NCI-H774 (cell line): ENCODE results near the gene PHYHD1.

Source experiments
- DNase-seq: peaks from one replicate; lab custom pipeline; 2025; lab: John Stamatoyannopoulos, UW

PHYHD1 gene

DNA sequence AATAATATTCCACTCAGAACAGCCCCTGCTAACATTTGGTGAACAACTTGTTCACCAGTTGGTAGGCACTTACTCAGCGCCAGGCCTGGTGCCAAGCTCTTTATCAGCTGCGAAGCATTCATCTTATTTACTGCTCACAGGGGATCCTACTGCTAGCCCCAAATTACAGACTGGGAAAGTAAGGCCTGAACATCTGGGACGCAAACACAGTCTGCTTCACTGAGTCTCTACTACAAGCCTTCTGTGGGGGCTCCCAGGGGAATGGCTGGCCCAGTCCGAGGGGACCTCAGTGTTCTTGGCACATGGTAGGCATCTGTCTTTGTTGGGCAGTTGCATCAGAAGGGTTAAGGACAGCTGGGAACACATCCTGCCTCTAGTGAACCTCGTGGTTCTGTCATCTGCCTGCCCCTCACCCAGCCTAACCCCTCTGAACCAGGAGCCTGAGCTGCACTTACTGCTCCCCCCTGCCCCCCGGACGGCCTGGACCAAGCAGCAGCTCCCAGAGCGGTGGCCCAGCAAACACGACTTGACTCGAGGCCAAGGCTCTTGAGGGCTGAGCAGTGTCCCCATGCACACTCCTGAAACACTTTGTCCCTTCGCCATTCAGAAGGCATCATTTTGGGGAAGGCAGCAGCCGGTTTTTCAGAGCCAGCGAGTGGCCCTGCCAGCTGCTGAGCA, at the start of gene PHYHD1:
TSS of gene PHYHD1 (plus strand) at position 602 of the 678 bp plus-strand sequence. CDS start 1,342 bp downstream, outside the sequence.
- DNase-seq: no peak

DNA sequence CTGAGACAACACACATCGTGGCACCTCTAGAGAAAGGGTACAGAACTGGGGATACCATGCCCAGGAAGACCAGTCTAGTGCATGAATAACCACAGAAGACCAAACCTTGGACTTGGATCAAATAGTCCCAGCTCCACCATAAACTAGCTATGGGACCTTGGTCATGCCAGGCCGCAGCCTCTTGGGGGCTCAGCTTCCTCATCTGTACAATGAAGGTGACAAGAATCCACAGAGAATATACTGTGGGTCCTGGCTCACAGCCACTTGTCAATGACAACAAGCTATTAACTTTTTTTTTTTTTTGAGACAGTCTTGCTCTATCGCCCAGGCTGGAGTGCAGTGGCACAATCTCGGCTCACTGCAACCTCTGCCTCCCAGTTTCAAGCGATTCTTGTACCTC, 42.9 kb upstream of the PHYHD1 start:
- no peak for DNase-seq

DNA sequence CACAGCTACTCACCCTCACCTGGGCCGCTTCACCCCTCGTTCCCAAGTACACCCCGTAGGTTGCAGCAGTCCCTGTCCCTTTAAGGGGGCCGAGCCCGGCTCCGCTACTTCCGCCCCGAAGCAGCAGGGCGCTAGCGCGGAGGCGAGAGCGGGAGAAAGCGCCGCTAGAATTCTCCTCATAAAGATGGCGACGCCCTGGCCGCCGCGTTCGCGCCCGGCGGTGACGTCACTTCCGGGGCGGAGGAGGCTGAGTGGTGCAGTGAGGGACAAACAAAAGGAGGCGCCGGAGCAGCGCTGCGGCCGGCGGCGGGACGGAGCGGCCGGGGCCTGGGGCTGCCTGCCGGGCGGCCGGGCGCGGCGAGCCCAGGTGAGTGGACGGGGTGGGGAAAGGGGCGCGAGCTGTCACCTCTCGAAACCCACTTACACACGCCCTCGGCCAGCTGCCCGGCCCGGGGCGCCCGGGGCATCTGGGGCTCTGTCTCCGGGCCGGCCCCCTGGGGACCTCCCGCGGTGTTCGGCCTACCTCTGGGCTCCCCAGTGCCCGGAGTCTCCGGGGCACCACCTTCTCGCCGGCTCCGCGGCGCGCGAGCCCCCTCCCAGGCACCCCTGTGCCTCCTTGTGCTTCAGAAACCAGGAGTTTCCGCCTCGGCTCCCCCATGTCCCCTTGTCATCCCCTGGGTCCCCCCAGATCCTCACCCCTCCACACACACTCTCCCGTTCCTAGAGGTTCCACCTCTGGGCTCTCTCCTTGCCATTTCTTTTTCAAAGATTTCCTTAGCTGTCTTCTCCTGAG, 38.7 kb upstream of the PHYHD1 start, which contains the start of the genes KYAT1 and LRRC8A:
TSS of gene KYAT1 (minus strand) at position 67 of the 793 bp plus-strand sequence. CDS start 36,545 bp downstream, outside the sequence.
TSS of gene LRRC8A (plus strand) at position 250 of the 793 bp plus-strand sequence. CDS start 25,032 bp downstream, outside the sequence.
- DNase-seq: peak; percentile 99

DNA sequence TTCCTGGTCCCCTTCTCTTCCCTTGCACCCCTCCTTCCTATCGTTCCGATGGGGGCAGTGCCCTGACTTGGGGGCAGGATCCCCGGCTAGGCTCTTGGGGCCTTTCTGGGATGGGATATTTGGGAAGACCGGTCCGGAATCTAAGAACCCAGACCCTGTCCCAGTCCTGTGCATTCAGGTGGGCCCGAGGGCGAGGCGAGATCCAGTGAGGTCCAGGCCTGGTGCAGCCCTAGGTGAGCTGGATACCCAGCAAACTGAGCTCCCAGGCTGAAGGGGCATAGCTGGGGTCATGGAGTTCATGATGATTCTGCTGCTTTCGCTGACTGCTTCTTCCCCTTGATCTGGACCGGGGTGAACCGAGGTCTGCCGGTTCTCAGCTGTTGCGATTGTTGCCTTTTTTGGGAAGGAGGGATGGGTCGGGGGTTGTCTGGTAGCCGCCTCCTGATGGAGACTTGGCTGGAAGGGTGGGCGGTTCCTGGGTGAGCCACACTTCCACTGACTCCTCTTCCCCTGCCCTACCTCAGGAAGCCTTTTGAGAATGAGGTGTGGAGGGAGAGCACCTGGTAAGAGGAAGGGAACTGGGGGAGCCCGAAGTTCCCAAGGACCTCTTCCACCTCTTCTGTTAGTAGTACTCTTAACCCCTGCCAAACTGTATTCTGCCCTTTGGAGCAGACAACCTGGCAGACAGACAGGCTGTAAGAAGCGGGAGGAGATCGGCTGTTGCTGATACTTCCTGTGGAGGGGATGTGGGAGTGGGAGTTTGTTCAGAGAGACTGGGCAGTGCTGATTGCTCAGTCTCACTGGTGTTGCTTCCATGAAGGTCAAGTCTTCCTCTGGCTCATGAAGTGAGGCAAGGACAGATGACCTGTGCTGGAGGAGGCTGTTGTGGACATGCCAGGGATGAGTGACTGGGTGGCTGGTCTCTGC, 37.8 kb upstream of the PHYHD1 start:
- DNase-seq: no peak

DNA sequence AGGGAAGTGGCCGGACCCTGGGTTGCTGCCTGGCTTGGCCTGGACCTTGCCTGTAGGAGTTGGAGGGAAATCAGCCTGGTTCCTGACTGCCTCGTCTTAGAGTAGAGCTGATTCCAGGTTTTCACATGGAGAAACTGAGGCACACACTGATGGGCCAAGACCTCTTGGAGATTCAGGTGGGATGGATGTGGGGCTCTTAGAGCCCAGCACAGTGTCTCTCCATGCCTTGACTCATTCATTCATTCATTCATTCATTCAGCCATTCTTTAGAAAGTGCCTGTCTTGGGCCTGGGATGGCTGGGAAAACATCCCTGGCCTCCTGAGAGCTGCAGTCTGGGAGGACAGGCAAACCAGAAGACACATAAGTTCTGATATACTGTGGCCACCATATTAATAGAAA, 36.6 kb upstream of the PHYHD1 start:
- no peak for DNase-seq

DNA sequence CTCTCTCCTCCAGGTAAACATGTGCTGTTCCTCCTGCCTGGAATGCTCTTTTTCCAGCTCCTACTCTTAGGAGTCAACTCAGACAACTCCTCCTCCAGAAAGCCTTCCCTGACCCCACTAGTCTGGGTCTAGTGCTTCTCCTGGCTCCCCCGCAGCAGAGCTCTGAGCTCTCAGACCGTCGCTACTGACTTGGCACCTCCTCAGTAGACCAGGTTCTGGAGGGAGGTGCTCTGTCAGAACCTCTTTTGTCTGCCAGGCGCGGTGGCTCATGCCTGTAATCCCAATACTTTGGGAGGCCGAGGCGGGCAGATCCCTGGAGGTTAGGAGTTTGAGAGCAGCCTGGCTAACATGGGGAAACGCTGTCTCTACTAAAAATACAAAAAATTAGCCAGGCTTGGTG, 35.4 kb upstream of the PHYHD1 start:
- DNase-seq: no peak

DNA sequence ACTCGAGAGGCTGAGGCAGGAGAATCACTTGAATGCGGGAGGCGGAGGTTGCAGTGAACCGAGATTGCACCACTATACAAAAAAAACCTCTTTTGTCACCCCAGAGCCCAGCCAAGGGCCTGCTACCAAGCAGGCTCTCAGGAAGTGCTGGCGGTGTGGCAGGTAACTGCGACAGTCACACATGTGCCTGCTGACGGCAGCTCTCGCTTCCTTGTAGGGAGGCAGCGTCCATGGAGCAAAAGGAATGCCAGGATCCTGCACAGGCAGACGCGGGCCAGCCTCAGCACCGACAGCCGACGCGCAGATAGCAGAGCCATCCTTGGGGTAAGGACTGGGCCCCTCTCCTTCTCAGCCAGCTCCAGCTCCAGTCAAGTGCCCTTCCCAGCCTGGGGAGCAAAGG, 35.0 kb upstream of the PHYHD1 start:
- no peak for DNase-seq

DNA sequence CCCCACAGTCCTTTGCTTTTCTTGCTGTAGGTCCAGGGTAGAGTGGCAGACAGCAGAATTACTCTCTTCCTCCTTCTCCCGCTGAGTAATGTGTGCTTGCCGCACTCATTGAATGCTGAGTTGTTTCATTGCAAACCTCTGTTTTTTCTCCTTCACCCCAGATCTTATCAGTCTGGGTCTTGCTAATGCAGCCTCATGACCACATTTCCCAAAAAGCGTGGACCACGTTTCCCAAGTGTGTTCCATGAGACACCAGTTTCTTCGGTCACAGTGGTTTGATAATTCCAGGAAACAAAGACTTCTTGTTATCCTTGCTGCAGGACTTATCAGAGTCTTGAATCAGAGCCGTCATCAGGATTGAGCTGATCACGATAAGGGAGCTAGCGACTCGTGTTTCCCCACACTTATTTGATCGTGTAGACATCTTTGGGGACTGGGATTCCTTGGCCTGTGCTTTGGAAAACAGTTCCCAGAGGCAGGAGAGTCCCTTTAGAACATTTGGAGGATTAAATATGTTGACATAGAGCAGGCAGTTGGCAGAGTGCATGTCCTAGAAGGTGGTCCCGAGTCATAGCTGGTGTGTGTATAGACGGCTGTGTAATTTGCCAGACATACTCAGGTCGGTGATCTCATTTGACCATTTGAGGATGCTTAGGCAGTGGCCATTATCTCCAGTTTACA, 34.4 kb upstream of the PHYHD1 start:
- DNase-seq: no peak

DNA sequence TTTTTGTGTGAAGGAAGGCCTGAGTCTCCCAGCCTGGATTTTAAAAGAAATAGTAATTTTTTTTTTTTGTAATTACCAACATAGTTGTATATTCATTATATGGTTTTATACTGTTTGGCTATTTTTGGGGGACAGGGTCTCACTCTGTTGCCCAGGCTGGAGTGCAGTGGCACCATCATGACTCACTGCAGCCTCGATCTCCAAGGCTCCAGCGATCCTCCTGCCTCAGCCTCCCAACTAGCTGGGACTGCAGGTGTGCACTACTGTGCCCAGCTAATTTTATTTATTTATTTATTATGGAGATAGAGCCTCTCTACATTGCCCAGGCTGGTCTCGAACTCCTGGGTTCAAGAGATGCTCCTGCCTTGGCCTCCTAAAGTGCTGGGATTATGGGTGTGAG, 33.7 kb upstream of the PHYHD1 start:
- DNase-seq: no peak

DNA sequence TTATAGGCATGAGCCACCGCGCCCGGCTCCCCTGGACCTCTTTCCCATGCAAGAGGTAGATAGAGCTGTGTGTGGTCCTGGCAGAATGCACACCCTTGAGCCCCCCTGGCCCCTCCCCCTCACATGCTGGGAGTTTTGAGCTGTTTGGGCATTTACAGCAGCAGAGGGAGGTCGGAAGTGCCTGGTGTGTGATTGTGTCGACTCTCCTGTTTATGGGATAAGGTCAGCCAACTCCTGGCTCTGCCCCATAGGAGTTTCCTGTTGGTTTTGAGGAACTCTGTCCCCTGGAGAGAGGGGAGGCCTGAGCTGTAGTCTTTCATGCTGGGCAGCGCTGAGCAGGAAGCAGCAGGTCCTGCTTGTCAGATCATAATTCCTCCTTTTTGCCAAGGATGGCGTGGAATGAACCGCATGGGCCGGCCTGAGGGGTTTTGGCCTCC, 32.9 kb upstream of the PHYHD1 start:
- DNase-seq: no peak

DNA sequence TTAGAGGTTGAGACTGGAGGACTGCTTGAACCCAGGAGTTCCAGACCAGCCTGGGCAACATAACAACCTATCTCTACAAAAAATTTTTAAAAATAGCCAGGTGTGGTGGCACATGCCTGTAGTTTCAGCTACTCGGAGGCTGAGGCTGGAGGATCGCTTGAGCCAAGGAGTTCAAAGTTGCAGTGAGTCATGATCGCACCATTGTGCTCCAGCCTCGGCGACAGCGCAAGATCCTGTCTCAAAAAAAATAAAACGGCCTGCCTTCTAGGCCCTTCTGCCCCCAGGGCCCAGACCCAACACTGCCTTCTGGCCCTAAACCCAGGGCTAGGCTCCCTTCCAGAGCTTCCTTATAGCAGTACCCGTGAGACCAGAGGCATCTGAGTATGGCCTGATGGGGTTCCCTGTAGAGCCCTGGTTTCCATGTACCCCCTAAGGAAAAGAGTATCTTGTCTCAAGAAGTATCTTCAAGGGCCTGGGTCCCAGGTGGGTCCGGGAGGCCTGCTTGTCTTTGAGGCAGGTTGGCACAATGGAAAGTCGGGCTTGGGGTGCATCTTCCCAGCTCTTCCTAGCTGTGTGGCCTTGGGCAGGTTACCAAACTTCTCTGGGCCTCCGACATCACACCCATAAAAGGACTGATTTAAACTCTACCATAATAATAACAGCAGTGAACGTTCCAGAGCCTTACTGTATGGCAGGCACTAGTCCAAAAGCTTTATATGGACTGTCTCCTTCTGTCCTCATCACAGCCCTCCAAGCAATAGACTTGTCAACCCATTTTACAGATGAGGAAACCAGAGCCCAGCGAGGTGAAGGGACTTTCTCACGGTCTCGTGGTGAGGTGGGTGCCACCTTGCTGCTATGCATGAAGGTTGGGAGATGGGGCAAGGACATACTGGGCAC, 29.2 kb upstream of the PHYHD1 start:
- no peak for DNase-seq

DNA sequence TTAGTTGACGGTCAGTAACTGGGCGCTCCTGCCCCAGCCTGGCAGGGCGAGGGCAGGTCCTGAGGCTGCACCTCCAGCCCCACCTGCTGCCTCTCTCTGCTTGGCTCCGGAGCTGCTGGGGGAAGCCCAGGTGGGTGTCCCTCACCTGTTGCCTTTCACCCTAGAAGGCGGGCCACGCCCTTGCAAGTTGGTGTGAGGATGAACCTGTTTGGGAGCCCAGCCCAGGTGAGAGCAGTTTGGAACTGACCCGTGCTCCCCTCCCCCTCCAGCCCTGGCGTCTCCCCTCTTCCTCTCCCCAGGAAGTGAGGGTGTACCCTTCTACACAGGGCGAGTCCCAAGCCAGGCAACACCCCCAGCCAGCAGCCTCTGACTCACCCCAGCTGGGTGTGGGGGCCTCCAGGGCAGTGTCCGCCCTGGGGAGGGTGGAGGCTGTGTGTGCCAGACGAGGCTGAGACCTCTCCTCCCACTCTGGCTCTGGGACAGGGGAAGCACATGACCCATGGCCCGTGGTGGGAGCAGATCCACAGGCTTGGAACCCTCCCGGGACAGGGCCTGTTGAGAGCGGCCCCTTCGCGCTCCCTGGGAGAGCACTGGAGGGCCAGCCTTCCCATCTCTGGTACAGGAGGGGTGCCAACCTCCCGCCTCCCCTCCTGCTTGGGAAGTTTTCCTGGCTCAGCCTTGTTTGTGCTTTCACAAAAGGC, 28.4 kb upstream of the PHYHD1 start:
- DNase-seq: no peak

DNA sequence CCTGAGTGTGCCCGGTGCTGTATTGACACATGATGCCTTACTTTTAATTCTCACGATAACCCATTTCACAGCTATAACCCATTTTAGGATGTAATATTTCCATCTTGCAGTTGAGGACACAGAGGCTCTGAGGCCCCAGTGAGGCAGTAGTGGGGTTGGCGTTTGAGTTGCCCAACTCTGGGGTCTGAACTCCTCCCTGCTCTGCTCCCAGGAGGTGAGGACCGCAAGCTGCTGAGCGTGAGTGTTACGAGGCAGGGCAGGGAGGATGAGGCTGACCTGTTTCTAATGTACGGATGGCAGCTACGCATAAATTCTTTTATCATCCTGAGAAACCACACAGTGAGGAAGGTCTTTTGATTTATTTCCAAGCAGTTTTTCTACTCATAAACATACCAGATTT, 27.4 kb upstream of the PHYHD1 start:
- no peak for DNase-seq

DNA sequence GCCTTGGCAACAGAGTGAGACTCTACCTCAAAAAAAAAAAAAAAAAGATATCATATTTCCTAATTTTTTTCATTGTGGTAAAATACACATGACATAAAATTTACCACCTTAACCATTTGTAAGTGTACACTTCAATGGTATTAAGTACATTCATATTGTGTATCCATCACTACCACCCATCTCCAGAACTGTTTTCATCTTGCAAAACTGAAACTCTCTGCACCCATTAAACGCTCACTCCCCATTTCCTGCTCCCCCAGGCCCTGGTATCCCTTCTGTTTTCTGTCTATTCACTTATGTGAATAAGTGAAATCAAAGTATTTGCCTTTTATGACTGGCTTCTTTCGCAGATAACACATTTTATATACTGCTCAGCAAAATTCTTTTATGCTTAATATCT, 26.0 kb upstream of the PHYHD1 start:
- DNase-seq: no peak

DNA sequence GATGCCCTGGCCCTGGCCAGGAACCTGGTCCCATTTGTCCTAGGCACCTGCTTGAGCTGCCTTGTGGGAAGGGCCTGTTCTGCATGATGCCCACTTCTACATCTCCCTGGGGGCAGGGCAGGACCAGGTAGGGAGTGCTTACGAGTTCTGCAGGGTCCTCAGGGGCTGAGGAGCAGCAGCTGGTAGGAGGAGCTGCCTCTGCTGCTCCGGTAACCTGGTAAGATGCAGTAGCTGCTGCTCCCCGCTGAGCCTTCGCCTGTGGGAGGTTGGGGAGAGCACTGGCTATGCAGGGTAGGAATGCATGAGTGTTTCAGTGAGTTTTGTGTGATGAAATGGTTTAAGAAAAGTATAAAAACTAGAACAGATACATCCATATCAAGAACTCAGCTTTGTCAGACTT, 25.2 kb upstream of the PHYHD1 start:
- no peak for DNase-seq

DNA sequence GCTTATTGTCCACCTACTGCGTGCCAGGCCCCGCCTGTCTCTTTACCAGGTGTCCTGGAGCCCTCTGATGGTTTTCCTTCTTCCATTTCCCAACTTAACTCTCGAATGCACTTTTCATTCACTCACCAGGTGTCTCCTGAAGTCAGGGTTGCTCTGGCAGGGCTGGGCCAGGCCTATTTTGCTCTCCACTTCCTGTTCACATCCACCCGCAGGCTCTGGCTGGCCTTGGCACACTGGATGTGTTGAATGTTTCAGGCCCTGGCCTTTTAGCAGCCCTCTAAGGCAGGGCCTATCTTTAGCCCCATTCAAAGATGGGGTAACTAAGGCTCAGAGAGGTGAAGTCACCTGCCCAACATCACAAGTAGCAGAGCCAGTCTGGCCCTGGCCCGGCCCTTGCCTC, 22.4 kb upstream of the PHYHD1 start:
- DNase-seq: no peak

DNA sequence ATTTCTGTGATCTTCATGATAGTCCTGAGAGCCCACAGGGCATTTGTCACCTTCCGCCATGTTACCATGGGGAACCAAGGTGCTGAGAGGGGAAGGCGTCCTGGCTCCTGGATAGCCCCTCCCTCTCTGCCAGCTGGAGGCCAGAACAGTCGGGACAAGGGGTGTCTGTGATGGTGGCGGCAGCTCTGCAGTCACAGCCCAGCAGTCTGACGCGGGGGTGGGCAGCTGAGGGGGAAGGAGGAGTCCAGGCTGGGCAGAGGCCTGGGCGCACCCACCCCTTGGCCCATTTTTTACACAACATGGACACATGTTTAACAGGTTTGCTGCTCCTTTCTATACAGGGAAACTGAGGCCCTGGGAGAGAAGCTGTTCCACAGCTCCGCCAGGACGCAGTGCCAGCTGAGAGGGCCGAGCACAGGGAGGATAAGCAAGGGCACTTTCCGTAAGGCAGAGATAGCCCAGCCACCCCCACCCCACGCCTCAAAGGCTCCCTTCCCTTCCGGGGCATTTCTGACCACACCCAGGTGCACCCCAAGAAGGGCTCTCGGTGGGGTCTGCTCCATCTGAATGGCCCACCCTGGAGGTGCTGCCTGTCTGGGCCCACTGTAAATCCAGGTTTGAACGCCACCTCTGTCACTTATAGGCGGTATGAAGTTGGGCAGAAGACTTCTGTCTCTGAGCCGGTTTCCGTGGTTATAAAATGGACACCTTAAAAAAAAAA, 21.8 kb upstream of the PHYHD1 start:
- no peak for DNase-seq

DNA sequence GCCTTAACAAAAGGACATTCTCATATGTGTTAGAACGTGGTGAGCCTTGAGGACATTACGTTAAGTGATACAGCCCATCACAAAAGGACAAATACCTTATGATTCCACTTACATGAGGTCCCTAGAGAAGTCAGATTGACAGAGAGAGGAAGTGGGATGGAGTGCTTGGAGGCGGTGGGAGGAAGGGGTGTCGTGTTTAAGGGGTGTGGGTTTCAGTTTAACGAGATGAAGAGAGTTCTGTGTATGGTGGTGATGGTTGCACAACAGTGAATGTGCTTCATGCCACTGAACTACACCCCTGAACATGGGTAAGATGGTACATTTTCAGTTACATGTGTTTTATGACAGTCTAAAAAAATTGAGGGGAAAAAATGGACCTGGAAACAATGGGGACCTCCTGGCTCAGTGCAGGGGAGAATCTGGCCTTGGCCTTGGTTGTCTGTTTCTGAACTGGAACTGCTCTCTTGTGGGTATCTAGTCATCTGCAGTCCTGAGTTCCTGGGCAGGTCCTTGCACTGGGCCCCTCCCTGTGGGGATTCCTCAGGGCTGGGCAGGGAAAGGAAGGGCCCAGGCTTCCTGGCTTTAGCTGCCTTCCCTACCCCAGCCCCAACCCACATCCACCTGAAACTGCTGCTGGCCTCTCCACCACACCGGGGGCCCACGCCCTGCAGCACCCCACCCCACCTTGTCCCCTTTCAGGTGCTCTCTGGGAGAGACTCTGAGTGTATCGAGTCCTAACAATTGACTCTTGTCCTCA, 21.0 kb upstream of the PHYHD1 start:
- no peak for DNase-seq

DNA sequence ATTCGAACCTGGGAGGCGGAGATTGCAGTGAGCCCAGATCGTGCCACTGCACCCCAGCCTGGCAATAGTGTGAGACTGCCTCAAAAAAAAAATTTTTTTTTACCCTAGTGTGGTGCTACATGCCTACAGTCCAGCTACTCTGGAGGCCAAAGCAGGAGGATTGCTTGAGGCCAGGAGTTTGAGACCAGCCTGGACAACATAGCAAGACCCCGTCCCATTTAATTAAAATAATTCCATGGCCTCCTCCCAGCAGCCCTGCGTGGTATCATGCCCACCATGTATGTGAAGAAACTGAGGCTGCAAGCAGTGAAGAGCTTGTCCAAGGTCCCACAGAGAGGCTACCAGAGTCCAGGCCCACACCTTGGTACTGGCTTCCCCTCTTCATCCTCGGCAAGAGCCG, 19.4 kb upstream of the PHYHD1 start:
- no peak for DNase-seq
